Hematopoietic multipotent progenitor cell treated with erythropoietin and hydrocortisone succinate and interleukin-3 and kit ligand, for 17 days (in vitro differentiated cells): ENCODE data around the gene PPP1CA.

ENCODE experiments used
- DNase-seq: peaks from one replicate; pipeline ENCODE4 v3.0.0-alpha.2; 2015; ENCODE audit warnings: low spot score

Gene PPP1CA

DNA sequence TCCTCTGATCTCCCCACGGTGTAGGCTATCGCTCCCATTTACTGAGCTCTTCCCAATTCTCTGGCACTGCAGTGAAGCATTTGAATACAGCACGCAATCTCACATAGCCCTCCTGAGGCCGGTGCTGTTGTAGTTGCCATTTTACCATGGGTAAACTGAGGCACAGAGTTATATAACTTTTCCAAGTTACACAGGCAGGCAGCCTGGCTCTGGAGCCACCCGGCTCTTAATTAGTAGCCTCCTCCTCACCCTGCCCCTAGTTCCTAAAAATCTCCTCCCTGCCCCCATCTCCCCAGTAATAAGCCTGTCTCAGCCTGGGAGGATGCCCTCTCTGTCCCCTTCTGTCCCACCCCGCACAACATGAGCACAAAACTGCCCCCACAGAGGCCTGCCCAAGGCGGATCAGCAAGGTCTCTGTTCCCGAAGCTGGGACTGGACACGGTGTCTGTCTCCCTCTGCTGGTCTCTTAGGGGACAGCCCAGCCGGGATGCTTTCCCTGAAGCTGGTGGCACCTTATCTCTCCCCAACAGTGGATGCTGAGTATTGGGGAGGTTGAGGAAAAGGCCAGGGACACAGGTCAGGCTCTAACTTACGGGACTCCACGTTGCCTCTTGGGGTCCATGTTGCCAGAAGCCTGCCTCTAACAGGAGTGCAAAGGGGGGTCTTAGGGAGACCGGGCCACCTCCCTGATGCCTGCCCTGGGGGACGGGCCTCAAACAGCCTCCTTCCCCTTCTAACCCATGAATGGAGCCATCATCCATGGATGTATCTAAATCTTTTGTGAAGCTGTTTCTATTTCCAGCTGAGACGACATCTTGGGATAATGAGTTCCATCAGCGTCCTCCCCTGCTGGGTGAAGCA lies 19.2 kb downstream of the PPP1CA start:
- DNase-seq, result peak; percentile 91

GRCh38 chr11:67381244-67381972 lies 20.2 kb downstream of the PPP1CA start:
- DNase-seq, result no peak

- DNase-seq, result peak; percentile 57
These were observed 22.3 kb downstream of the PPP1CA start for GRCh38 chr11:67379061-67380058.

GRCh38 chr11:67378544-67378943 lies 23.1 kb downstream of the PPP1CA start:
- DNase-seq, result no peak

- no peak for DNase-seq
These were observed 24.5 kb downstream of the PPP1CA start for GRCh38 chr11:67376873-67377808.

DNA sequence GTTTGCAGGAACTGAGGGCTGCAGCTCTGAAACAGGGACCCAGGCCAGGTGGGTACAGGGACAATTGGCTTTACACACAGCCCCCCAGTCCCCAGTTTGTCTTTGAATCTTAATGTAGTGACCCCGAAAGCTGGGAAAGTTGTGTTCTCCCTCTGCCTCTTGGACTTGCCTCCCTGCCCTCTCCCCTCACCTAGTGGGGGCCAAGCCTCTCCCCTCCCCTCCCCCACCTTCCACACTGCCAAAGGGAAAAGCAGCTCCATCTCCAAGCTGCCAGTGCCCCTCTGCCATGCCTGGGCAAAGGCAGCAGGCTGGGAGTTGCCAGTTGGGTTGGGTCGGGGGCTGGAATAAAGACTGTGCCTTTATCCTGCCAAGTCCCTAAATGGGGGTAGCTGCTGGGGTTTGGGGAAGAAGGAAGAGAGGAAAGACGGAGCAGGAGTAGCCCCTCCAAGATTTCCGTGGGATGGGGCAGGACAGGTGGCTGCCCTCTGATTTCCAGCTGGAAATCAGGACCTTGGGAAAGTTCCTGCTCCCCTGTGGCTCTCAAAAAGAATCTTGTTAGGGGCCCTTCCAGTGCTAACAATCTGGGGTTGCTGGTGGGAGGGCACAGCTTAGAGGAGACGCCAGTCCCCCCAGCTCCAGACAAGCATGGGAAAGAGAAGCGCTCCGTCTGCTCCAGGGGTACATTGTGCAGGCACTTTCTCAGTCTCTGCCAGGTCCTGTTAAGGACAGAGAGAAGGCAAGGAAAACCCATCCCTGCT lies 25.4 kb downstream of the PPP1CA start:
- DNase-seq, result no peak

GRCh38 chr11:67375320-67376055 lies 26.2 kb downstream of the PPP1CA start:
- DNase-seq, result no peak

GRCh38 chr11:67374571-67375281 lies 26.9 kb downstream of the PPP1CA start:
- DNase-seq, result no peak

DNA sequence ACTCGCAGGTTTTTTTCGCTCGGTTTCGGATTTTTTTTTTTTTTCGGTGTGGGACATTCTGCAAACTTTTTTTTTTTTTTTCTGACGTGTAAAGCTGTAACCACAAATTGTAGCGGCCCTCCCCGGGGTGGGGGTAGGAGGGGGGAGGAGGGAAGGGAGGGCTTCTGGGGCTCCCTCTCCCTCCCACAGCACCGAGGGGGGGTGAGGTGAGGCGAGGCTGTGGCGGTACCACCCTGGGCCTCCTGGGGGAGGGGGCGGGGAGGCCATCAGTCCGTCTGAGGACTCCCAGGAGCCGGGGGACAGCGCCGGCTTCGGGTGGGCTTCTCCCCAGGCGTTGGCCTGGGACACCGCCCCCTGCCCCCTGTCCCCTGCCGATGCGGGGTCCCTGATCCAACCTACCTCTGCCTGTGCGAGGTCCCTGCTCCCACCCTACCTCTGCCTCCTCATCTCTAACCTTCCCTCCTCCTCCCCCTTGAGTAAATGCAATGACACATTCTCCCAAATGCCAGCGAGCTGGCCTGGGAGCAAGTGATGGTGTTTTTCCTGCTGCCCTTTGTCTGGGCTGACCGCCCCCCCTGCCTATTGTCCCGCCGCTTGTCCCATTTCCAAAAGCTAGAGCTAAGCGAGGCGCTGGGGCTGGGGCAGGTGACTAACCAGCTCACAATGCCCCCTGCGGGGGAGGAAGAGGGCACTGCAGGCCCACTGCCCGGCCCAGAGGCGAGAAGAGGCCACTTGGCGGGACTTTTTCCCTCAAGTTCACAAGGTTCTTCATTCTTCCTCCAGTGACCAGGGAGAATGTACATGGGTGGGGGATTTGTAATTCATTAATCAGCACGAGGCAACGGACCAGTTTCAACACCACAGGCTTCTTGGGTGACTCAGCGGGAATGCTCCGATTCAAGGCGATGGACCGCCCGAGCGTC lies 27.7 kb downstream of the PPP1CA start:
- DNase-seq, result peak; percentile 36

GRCh38 chr11:67372993-67373647 lies 28.5 kb downstream of the PPP1CA start, which contains the start of gene CLCF1:
TSS of gene CLCF1 (minus strand) at chr11:67373598. CDS start at chr11:67373539, 59 bp downstream.
- DNase-seq, result no peak

DNA sequence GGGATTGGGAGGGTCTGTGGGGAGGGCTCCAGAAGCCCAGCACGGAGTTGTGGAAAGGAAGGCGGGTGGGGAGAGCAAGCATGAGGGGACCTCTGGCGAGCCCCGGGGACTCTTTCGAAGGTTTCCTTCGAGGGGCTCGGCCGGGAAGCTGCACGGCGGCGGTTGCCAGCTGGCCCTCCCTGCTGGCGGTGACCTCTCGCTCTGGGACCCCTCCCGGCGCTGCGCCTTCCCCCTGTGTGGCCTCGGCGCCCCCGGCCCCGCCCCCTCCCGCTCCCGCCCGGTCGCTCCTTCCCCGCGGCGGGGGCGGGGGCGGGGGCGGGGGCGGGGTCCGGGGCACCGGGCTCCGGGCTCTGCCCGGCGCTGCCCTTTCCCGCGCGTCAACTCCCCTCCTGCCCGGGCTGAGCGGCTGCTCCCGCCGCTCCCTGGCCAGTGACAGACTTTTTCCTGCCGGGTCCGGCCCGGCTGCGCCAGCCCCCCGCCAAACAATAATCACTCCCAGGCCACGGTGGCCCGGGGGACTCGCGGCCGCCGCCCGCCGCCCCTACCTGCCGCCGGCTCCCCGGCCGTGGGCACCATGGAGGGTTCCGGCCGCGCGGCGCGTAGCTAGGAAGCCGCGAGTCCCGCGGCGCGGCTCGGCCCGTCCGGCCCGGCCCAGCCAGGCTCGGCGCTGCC lies 29.2 kb downstream of the PPP1CA start:
- no peak for DNase-seq

DNA sequence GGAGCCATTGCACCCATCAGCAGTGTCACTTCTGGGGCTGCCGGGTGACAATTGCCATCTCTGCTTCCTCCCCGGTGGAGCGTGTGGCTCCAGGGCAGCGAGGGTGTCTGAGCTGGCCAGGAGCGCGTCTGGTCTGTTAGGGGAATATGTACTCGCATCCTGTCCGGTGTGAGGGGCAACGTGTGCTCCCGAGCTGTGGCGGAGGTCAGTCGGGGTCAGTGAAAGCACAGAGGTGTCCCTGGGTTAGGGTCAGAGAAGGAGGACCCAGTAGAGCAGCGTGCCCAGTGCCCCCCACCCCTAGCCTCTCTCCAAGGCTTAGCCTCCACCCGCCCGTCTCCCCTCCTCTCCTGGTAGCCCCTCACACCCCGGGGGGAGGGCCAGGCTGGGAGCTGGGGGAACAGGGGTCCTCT lies 29.7 kb downstream of the PPP1CA start:
- no peak for DNase-seq

DNA sequence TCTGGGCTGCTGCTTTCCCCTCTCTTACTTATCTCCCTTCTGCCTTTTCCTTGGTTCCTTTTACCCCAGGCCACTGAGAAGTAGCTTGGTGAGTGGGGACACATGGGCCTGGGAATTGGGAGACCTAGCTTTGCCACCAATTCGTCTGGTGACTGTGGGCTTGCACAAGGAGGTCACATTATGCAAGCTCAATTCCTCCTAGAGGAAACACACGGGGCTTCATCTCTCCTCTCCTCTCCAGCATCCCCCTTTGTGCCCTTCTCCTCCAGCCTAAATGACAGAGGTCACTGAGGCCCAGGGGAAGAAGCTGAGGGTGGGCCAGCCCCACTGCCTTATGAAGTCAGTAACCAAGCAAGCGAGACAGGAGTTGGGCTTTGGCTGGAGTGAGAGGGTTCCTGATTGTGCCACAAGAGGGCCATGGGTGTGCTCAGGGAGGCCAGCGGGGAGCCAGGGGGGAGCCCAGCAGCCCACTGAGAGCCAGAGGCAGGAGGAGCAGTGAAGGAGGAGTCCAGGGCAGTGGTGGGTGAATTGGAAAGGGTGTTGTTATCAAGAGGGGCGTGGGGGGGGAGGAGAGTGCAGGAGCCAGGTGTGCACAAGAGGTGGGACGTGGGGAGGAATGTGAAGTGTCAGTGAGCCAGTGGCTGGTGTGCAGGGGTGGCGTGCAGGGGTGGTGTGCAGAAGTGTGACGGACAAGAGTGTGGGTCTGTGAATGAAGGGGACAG lies 30.3 kb downstream of the PPP1CA start:
- no peak for DNase-seq

DNA sequence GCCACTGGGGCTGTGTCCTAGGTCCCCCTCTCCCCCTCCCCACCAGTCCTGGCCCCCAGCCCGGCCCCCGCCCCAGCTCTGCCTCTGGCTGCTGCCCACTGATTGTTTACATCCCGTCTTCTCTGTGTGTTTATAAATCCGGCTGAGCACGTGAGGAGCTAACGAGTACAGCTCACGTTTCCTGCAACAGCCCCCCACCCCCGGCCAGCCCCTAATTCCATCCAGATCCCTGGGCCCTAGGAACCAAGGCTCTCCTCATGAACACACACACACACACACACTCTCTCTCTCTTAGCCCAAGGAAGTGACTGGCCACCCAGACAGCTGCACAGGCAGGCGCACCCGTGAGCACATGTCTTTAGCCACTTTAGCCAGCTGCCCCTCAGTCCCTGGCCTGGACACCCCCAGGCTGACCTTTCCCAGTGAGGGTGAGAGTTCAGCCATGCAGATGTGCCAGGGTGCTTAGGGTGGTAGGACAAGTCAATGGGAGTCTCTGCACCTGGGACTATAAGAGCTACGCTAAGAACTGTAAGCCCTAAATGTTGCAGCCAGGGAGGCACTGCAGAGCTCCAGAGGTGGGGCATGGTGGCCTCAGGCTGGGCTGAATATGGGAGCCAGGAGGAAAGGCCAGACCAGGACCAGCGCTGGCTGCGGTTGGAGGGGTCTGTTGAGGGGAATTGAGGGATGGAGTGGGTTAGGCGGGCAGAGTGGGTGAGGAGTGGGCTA lies 31.1 kb downstream of the PPP1CA start:
- DNase-seq, result no peak

DNA sequence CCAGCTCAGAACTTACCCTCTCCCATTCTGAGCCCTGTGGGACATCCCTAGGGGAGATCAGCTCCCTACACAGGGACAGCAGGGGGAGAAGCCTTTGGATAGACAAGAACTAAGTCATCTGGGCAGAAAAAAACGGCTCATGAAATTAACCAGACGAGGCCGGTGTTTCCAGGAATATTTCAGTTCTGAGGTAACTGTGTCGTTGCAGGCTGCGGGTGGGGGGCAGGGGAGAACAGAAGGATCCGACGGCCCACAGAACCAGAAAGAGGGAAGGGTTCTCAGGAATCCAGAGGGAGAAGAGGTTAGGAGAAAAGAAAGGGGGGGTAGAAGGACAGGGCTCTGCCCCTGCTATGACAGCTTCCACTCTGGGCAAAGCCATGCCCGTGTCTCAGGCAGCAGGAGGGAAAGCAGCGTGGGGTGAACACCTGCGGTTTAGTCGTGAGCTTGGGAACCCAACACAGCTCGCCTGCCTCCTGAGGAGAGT lies 31.8 kb downstream of the PPP1CA start:
- no peak for DNase-seq
